WTC11 (cell line): ENCODE results near the gene AANAT. TPM values are rescaled to one million over a fixed set of nuclear protein-coding genes. Genes with fewer than 3 reads are reported as not detected.

ENCODE experiments used
- ATAC-seq: fragments of 200-7000 bp; cut with Tn5 transposase; 2 replicates; pipeline ENCODE4 v1.10.0; 2021; ENCODE audit warnings: mild to moderate bottlenecking, moderate library complexity
- Bru-seq: library from RNA; stranded (reverse); fragments of 400-500 nt; gene quantifications from one replicate; lab custom pipeline; 2021; lab: Mats Ljungman, UMichigan
- CTCF ChIA-PET: fragments of 300-600 bp; sonication (Branson Sonifier 250); formaldehyde crosslinking; loops from one replicate; lab custom pipeline; 2021; ENCODE audit warnings: antibody characterized with exemption; lab: Charles Lee
- POLR2A ChIA-PET: fragments of 350-600 bp; sonication (Branson Sonifier 250); formaldehyde crosslinking; loops from one replicate; lab custom pipeline; 2021; ENCODE audit warnings: antibody characterized with exemption; lab: Charles Lee
- DNase-seq: peaks from one replicate; pipeline ENCODE4 v3.0.0; 2021; ENCODE audit warnings: low spot score
- H3K27ac Mint-ChIP-seq: 2 replicates; pipeline ENCODE4 v1.8.0; 2021; ENCODE audit warnings: mixed read lengths
- H3K27me3 Mint-ChIP-seq: 2 replicates; pipeline ENCODE4 v1.8.0; 2021; ENCODE audit warnings: low read depth, mild to moderate bottlenecking, moderate library complexity, mixed read lengths
- H3K36me3 Mint-ChIP-seq: 2 replicates; pipeline ENCODE4 v1.8.0; 2021; ENCODE audit warnings: mixed read lengths
- H3K4me1 Mint-ChIP-seq: 2 replicates; pipeline ENCODE4 v1.8.0; 2022; ENCODE audit warnings: mixed read lengths
- H3K4me3 Mint-ChIP-seq: 2 replicates; pipeline ENCODE4 v1.8.0; 2021; ENCODE audit warnings: mild to moderate bottlenecking, moderate library complexity, mixed read lengths
- H3K9me3 Mint-ChIP-seq: 2 replicates; pipeline ENCODE4 v1.8.0; 2021; ENCODE audit warnings: mixed read lengths
- CBFB ChIP-seq: sonication (generic); formaldehyde crosslinking; IDR thresholded peaks from 2 replicates; pipeline ENCODE4 v1.8.1; 2022; ENCODE audit warnings: mild to moderate bottlenecking, low read depth, missing genetic modification reagents
- CTCF ChIP-seq: fragments of 200-600 bp; IDR thresholded peaks from 2 replicates; pipeline ENCODE4 v1.8.0; 2022; ENCODE audit warnings: antibody characterized with exemption
- FOXK1 ChIP-seq: sonication (generic); formaldehyde crosslinking; IDR thresholded peaks from 2 replicates; pipeline ENCODE4 v1.8.0; 2022; ENCODE audit warnings: mild to moderate bottlenecking, moderate library complexity, missing genetic modification reagents
- GABPB1 ChIP-seq: sonication (generic); formaldehyde crosslinking; IDR thresholded peaks from 2 replicates; pipeline ENCODE4 v1.8.1; 2023; ENCODE audit warnings: mild to moderate bottlenecking, missing genetic modification reagents
- HMGA2 ChIP-seq: fragments of 250-450 bp; sonication (Bioruptor Pico); IDR thresholded peaks from 2 replicates; pipeline ENCODE4 v1.4.0; 2021; ENCODE audit warnings: mild to moderate bottlenecking, moderate library complexity
- IRF2 ChIP-seq: sonication (generic); formaldehyde crosslinking; IDR thresholded peaks from 2 replicates; pipeline ENCODE4 v1.8.0; 2022; ENCODE audit warnings: low read depth, missing genetic modification reagents, borderline replicate concordance
- JAZF1 ChIP-seq: fragments of 250-450 bp; sonication (Bioruptor Pico); IDR thresholded peaks from 2 replicates; pipeline ENCODE4 v1.9.0; 2021; ENCODE audit warnings: moderate library complexity, mild to moderate bottlenecking, inconsistent platforms
- JUN ChIP-seq: sonication (generic); formaldehyde crosslinking; IDR thresholded peaks from 2 replicates; pipeline ENCODE4 v1.8.0; 2023; ENCODE audit warnings: mild to moderate bottlenecking, missing genetic modification reagents
- NR3C1 ChIP-seq: sonication (generic); formaldehyde crosslinking; conservative IDR thresholded peaks from 2 replicates; pipeline ENCODE4 v1.8.1; 2023; ENCODE audit warnings: low read depth, mild to moderate bottlenecking, missing genetic modification reagents
- OVOL2 ChIP-seq: fragments of 250-450 bp; sonication (Bioruptor Pico); IDR thresholded peaks from 2 replicates; pipeline ENCODE4 v1.9.0; 2021; ENCODE audit warnings: mild to moderate bottlenecking, borderline replicate concordance
- TCF7 ChIP-seq: sonication (generic); formaldehyde crosslinking; IDR thresholded peaks from 2 replicates; pipeline ENCODE4 v1.8.0; 2022; ENCODE audit warnings: mild to moderate bottlenecking, low read depth, missing genetic modification reagents, moderate library complexity
- TEAD1 ChIP-seq: sonication (generic); formaldehyde crosslinking; IDR thresholded peaks from 2 replicates; pipeline ENCODE4 v1.8.0; 2022; ENCODE audit warnings: mild to moderate bottlenecking, missing genetic modification reagents
- ZBTB43 ChIP-seq: sonication (generic); formaldehyde crosslinking; IDR thresholded peaks from 2 replicates; pipeline ENCODE4 v1.8.1; 2023; ENCODE audit warnings: mild to moderate bottlenecking, missing genetic modification reagents
- ZNF232 ChIP-seq: sonication (generic); formaldehyde crosslinking; IDR thresholded peaks from 2 replicates; pipeline ENCODE4 v1.8.0; 2022; ENCODE audit warnings: mild to moderate bottlenecking, missing genetic modification reagents
- ZNF317 ChIP-seq: sonication (generic); formaldehyde crosslinking; IDR thresholded peaks from 2 replicates; pipeline ENCODE4 v1.8.1; 2023; ENCODE audit warnings: low read depth, mild to moderate bottlenecking, moderate library complexity, missing genetic modification reagents, borderline replicate concordance
- ZSCAN18 ChIP-seq: fragments of 250-450 bp; sonication (Bioruptor Pico); IDR thresholded peaks from 2 replicates; pipeline ENCODE4 v2.1.2; 2022; ENCODE audit warnings: mild to moderate bottlenecking, moderate library complexity
- long read RNA-seq, 3 experiments: library from RNA in 1 of 3; library from capped mRNA in 1 of 3; library from polyadenylated mRNA in 1 of 3; unstranded in 2 of 3; stranded (forward) in 1 of 3; transcript quantifications; one replicate each; pipeline ENCODE4 v2.0.0, GENCODE V29; 2021
- total RNA-seq: library from RNA; stranded (reverse); gene quantifications from 3 replicates; pipeline ENCODE4 v1.2.3, GENCODE V29; 2021
- TF ChIP-seq, protein P1 (sequence below): sonication (generic); formaldehyde crosslinking; IDR thresholded peaks from 2 replicates; pipeline ENCODE4 v1.8.0; 2022; ENCODE audit warnings: mild to moderate bottlenecking, missing genetic modification reagents
- TF ChIP-seq, protein P2 (sequence below): fragments of 250-450 bp; sonication (Bioruptor Pico); IDR thresholded peaks from 2 replicates; pipeline ENCODE4 v1.8.0; 2021; ENCODE audit warnings: mild to moderate bottlenecking

The AANAT gene
- total RNA-seq = 0.17 to 0.57 TPM in 2 of 3 replicates, not detected in the other
- percentile 18 among the genes with signal in this experiment for Bru-seq, nascent RNA
- long read RNA-seq, experiment 1, partial matches to known transcripts = 0 of 2 reads
- long read RNA-seq, experiment 1, other reads (novel, unspliced or antisense) = 2 of 2 reads
- long read RNA-seq, experiment 2 = 0 reads
- long read RNA-seq, experiment 3 = 0 reads

DNA sequence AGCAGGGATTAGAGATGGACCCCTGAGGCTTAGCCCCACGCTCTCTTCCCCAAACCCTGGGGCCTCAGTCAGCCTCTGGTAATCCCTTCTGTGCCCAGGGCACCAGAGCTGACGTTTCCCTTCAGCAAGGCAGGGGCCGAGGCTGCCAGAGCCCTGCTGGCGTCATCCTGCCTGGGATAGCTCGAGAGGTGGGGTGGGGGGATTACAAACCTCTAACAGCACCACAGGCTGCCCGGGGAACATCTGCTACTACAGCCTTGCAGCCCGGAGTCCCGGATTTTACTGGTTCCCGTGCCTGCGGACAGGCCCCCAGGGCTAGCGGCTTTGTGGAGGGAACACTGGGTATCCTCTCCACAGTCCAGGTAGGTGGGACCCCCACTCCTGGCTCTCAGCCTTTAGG is at the start of gene AANAT:
Gene AANAT, plus strand, starts transcription at position 238 of the 400 bp plus-strand sequence. CDS start 1,144 bp downstream, outside the sequence.
- ChIA-PET POLR2A (no interaction called here), CTCF (interaction anchor here (0.6 to 3.6 kb wide), 23 partner anchors 9 to 276 kb away, joined by 3 to 33 read pairs (median 6); partner anchors contain the start of genes JMJD6, METTL23 and RHBDF2)
- H3K9me3 Mint-ChIP-seq = no peaks in the 10 kb centered on the region
- H3K36me3 Mint-ChIP-seq = peaks cover 4% of the 10 kb centered on the region; the same call in 1 of the 2 replicates
- no peaks in the 10 kb centered on the region; the same call in 1 of the 2 replicates for H3K27me3 Mint-ChIP-seq
- H3K27ac Mint-ChIP-seq = no peak within 1 kb of the TSS
- no peak; the same call in 1 of the 2 replicates for ATAC-seq
- TF ChIP-seq CTCF (no peak), ZNF317 (no peak), ZBTB43 (CRISPR knock-in tag) (no peak), JAZF1 (CRISPR knock-in tag) (no peak), ZSCAN18 (CRISPR knock-in tag) (no peak), HMGA2 (CRISPR knock-in tag) (no peak), JUN (CRISPR knock-in tag) (no peak), GABPB1 (CRISPR knock-in tag) (no peak), NR3C1 (CRISPR knock-in tag) (no peak), OVOL2 (CRISPR knock-in tag) (no peak), FOXK1 (CRISPR knock-in tag) (no peak), TEAD1 (no peak)
- TF ChIP-seq, protein P1, sequence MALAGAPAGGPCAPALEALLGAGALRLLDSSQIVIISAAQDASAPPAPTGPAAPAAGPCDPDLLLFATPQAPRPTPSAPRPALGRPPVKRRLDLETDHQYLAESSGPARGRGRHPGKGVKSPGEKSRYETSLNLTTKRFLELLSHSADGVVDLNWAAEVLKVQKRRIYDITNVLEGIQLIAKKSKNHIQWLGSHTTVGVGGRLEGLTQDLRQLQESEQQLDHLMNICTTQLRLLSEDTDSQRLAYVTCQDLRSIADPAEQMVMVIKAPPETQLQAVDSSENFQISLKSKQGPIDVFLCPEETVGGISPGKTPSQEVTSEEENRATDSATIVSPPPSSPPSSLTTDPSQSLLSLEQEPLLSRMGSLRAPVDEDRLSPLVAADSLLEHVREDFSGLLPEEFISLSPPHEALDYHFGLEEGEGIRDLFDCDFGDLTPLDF (CRISPR knock-in tag) = no peak
- TF ChIP-seq, protein P2, sequence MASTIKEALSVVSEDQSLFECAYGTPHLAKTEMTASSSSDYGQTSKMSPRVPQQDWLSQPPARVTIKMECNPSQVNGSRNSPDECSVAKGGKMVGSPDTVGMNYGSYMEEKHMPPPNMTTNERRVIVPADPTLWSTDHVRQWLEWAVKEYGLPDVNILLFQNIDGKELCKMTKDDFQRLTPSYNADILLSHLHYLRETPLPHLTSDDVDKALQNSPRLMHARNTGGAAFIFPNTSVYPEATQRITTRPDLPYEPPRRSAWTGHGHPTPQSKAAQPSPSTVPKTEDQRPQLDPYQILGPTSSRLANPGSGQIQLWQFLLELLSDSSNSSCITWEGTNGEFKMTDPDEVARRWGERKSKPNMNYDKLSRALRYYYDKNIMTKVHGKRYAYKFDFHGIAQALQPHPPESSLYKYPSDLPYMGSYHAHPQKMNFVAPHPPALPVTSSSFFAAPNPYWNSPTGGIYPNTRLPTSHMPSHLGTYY = no peak
- TF ChIP-seq, all 79 proteins: peak for 0
- DNase-seq = no peak
- Mint-ChIP-seq H3K4me3 (no peak within 1 kb of the TSS), H3K4me1 (peaks cover 8% of the 10 kb centered on the region)

DNA sequence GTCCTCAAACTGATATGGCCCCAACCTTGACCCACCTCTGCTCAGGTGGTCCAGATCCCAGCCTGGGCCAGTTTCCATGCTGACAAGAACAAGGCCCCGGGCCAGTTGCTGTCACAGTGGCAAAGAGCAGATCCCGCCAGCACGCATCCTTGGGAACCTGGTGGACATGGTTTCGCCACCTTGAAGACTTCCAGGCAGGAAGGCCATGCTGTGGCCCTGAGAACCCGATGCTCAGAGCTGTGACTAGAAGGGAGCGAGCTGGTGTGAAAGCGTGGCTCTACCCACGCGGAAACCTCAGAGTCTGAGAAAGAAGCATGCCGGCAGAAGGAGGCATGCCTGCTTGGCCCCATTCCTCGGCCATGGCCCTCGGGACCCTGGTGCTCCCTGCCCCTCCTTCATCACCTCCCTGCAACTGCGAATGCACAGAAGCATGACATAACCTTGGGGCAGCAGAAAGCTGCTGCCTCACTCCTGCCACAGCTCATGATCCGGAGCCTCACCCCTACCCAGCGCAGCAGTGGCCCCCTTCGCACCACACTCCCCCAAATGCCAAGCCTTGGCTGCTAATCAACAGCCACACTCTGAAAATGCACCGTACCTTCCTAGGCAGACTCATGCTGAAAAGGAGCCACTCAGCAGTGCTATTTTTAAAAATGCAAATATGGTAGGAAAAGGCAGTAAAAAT is 47.7 kb upstream of the AANAT start:
- Mint-ChIP-seq H3K27me3 (no peaks in the 10 kb centered on the region), H3K4me3 (no peak overlapping the region), H3K4me1 (peaks cover 46% of the 10 kb centered on the region), H3K27ac (peak overlapping the region; percentile 37; the same call in 1 of the 2 replicates)
- no peak for DNase-seq
- TF ChIP-seq ZNF232 (CRISPR knock-in tag) = no peak
- TF ChIP-seq TCF7 (CRISPR knock-in tag) = no peak
- no peak for TF ChIP-seq CBFB (CRISPR knock-in tag)
- no peak for TF ChIP-seq IRF2
- TF ChIP-seq, all 79 proteins: peak for 0
- Mint-ChIP-seq H3K9me3 (no peaks in the 10 kb centered on the region), H3K36me3 (peaks cover 12% of the 10 kb centered on the region; the same call in 1 of the 2 replicates)
- ATAC-seq = no peak
- ChIA-PET CTCF (interaction anchor here (0.9 to 1.2 kb wide), 3 partner anchors 9 to 22 kb away, joined by 4 read pairs; no protein-coding TSS in a partner anchor), POLR2A (no interaction called here)
